IMR-90 (cell line): ENCODE measurements around the gene PKD1L1. TPM values are rescaled to one million over a fixed set of nuclear protein-coding genes. Genes with fewer than 3 reads are reported as not detected.

ENCODE experiments used
- ATAC-seq: fragments of 200-7000 bp; cut with Tn5 transposase; 2 replicates; pipeline ENCODE4 v1.9.1; 2020; ENCODE audit warnings: low read depth, mild to moderate bottlenecking, moderate library complexity
- BruUV-seq: library from RNA; stranded (reverse); fragments of 400-500 nt; replicated peaks from 2 replicates; lab custom pipeline; 2021; lab: Mats Ljungman, UMichigan
- CTCF ChIA-PET: fragments of 300-600 bp; formaldehyde crosslinking; extraction: SDS; loops from one replicate; lab custom pipeline; 2021; ENCODE audit warnings: antibody characterized with exemption; lab: Yijun Ruan, JAX
- POLR2A ChIA-PET: fragments of 300-600 bp; sonication (Branson Sonifier 250); formaldehyde crosslinking; loops from one replicate; lab custom pipeline; 2022; ENCODE audit warnings: antibody characterized with exemption; ENCODE audit not compliant: unreplicated experiment; lab: Charles Lee
- DNase-seq: peaks from one replicate; pipeline ENCODE4 v3.0.0; 2013
- H2AFZ ChIP-seq: replicated peaks from 2 replicates; pipeline ENCODE3; 2013; ENCODE audit warnings: low read length, mild to moderate bottlenecking; ENCODE audit not compliant: poor library complexity
- H2AK5ac ChIP-seq: 2 replicates; pipeline ENCODE4 v1.6.1; 2013; ENCODE audit warnings: low read depth, low read length, inconsistent platforms
- H2AK9ac ChIP-seq: replicated peaks from 2 replicates; pipeline ENCODE3; 2013; ENCODE audit warnings: mild to moderate bottlenecking, low read depth, low read length, moderate library complexity; ENCODE audit not compliant: poor library complexity
- H2BK120ac ChIP-seq: 2 replicates; pipeline ENCODE4 v1.6.1; 2013; ENCODE audit warnings: low read depth, low read length, inconsistent platforms
- H2BK15ac ChIP-seq: 3 replicates; pipeline ENCODE4 v1.6.1; 2013; ENCODE audit warnings: low read depth, low read length, inconsistent platforms
- H2BK20ac ChIP-seq: 2 replicates; pipeline ENCODE4 v1.6.1; 2013; ENCODE audit warnings: low read depth, mild to moderate bottlenecking, inconsistent platforms, low read length, moderate library complexity
- H2BK5ac ChIP-seq: 2 replicates; pipeline ENCODE4 v1.6.1; 2013; ENCODE audit warnings: mild to moderate bottlenecking, low read depth, low read length, inconsistent platforms; ENCODE audit not compliant: poor library complexity, severe bottlenecking
- H3K14ac ChIP-seq: replicated peaks from 2 replicates; pipeline ENCODE4 v1.6.1; 2013; ENCODE audit warnings: low read depth, low read length, inconsistent platforms
- H3K18ac ChIP-seq: 2 replicates; pipeline ENCODE4 v1.6.1; 2013; ENCODE audit warnings: low read depth, low read length, control low read depth
- H3K23ac ChIP-seq: 2 replicates; pipeline ENCODE4 v1.6.1; 2013; ENCODE audit warnings: low read depth, low read length, inconsistent platforms
- H3K27ac ChIP-seq: 2 replicates; pipeline ENCODE4 v1.5.1; 2013; ENCODE audit warnings: mild to moderate bottlenecking, control low read depth, low read length; ENCODE audit not compliant: insufficient read depth
- H3K27me3 ChIP-seq: 2 replicates; pipeline ENCODE4 v1.6.1; 2013; ENCODE audit warnings: low read length; ENCODE audit not compliant: control insufficient read depth, insufficient read depth
- H3K36me3 ChIP-seq: 2 replicates; pipeline ENCODE4 v1.6.1; 2013; ENCODE audit warnings: low read length, mixed read lengths; ENCODE audit not compliant: control insufficient read depth, insufficient read depth
- H3K4ac ChIP-seq: 2 replicates; pipeline ENCODE4 v1.6.1; 2013; ENCODE audit warnings: low read depth, low read length, inconsistent platforms
- H3K4me1 ChIP-seq: 2 replicates; pipeline ENCODE4 v1.6.1; 2013; ENCODE audit warnings: low read length, mixed read lengths; ENCODE audit not compliant: control insufficient read depth, insufficient read depth
- H3K4me2 ChIP-seq: 2 replicates; pipeline ENCODE4 v1.6.1; 2013; ENCODE audit warnings: low read depth, mild to moderate bottlenecking, control low read depth, low read length, moderate library complexity
- H3K4me3 ChIP-seq: 2 replicates; pipeline ENCODE4 v1.5.1; 2013; ENCODE audit warnings: low read depth, mild to moderate bottlenecking, control low read depth, low read length, moderate library complexity; ENCODE audit not compliant: insufficient read depth
- H3K56ac ChIP-seq: 2 replicates; pipeline ENCODE4 v1.6.1; 2013; ENCODE audit warnings: low read length, inconsistent platforms; ENCODE audit not compliant: insufficient read depth; ENCODE audit errors: extremely low read depth
- H3K79me1 ChIP-seq, 2 experiments: 2 replicates each; pipeline ENCODE4 v1.6.1; 2013; ENCODE audit warnings: low read length in 2 of 2, inconsistent platforms in 1 of 2, low read depth in 1 of 2
- H3K9ac ChIP-seq: 2 replicates; pipeline ENCODE4 v1.6.1; 2013; ENCODE audit warnings: low read depth, low read length, control low read depth
- H3K9me1 ChIP-seq: 2 replicates; pipeline ENCODE4 v1.6.1; 2013; ENCODE audit warnings: low read length, inconsistent platforms; ENCODE audit not compliant: insufficient read depth
- H3K9me3 ChIP-seq: 2 replicates; pipeline ENCODE4 v1.6.1; 2013; ENCODE audit warnings: low read length; ENCODE audit not compliant: control insufficient read depth, insufficient read depth
- H4K20me1 ChIP-seq: 2 replicates; pipeline ENCODE4 v1.6.1; 2013; ENCODE audit warnings: low read length, inconsistent platforms; ENCODE audit not compliant: insufficient read depth
- H4K5ac ChIP-seq: 2 replicates; pipeline ENCODE4 v1.6.1; 2013; ENCODE audit warnings: mild to moderate bottlenecking, low read depth, low read length, control low read depth
- H4K8ac ChIP-seq, 2 experiments: 2 replicates each; pipeline ENCODE4 v1.6.1; 2013; ENCODE audit warnings: low read depth in 2 of 2, low read length in 2 of 2, control low read depth in 1 of 2, inconsistent platforms in 1 of 2
- H4K91ac ChIP-seq: 2 replicates; pipeline ENCODE4 v1.6.1; 2013; ENCODE audit warnings: low read depth, low read length, inconsistent platforms; ENCODE audit not compliant: insufficient read depth
- BHLHE40 ChIP-seq: fragments of 150-350 bp; IDR thresholded peaks from 2 replicates; pipeline ENCODE4 v1.6.1; 2016; ENCODE audit warnings: mild to moderate bottlenecking, low read depth, low read length
- CEBPB ChIP-seq: IDR thresholded peaks from 2 replicates; pipeline ENCODE4 v1.6.1; 2012; ENCODE audit warnings: low read depth, low read length, improper control_type of control experiment
- CHD1 ChIP-seq: IDR thresholded peaks from 2 replicates; pipeline ENCODE4 v1.6.1; 2012; ENCODE audit warnings: low read depth, low read length, improper control_type of control experiment
- CTCF ChIP-seq: conservative IDR thresholded peaks from 2 replicates; pipeline ENCODE4 v1.5.1; 2012; ENCODE audit warnings: mild to moderate bottlenecking, low read depth, low read length, improper control_type of control experiment
- ELK1 ChIP-seq: fragments of 150-350 bp; IDR thresholded peaks from 2 replicates; pipeline ENCODE4 v1.6.1; 2016; ENCODE audit warnings: low read depth, mild to moderate bottlenecking, low read length, moderate library complexity, borderline replicate concordance
- FOS ChIP-seq: fragments of 150-350 bp; IDR thresholded peaks from 2 replicates; pipeline ENCODE4 v1.6.1; 2016; ENCODE audit warnings: low read depth, low read length
- MAFK ChIP-seq: IDR thresholded peaks from 2 replicates; pipeline ENCODE4 v1.6.1; 2012; ENCODE audit warnings: low read depth, low read length, improper control_type of control experiment
- MAZ ChIP-seq: IDR thresholded peaks from 2 replicates; pipeline ENCODE4 v1.6.1; 2012; ENCODE audit warnings: low read depth, mild to moderate bottlenecking, low read length, improper control_type of control experiment, moderate library complexity, borderline replicate concordance
- MXI1 ChIP-seq: IDR thresholded peaks from 2 replicates; pipeline ENCODE4 v1.6.1; 2012; ENCODE audit warnings: low read depth, mild to moderate bottlenecking, low read length, moderate library complexity, borderline replicate concordance
- NFE2L2 ChIP-seq: fragments of 150-350 bp; IDR thresholded peaks from 2 replicates; pipeline ENCODE4 v1.6.1; 2016; ENCODE audit warnings: low read depth, mild to moderate bottlenecking, low read length
- POLR2A ChIP-seq: IDR thresholded peaks from 2 replicates; pipeline ENCODE4 v1.6.1; 2012; ENCODE audit warnings: mild to moderate bottlenecking, low read depth, low read length
- RAD21 ChIP-seq: IDR thresholded peaks from 2 replicates; pipeline ENCODE4 v1.6.1; 2012; ENCODE audit warnings: low read length, improper control_type of control experiment
- RCOR1 ChIP-seq: IDR thresholded peaks from 2 replicates; pipeline ENCODE4 v1.6.1; 2012; ENCODE audit warnings: mild to moderate bottlenecking, low read length, improper control_type of control experiment; ENCODE audit not compliant: insufficient replicate concordance
- RFX5 ChIP-seq: IDR thresholded peaks from 2 replicates; pipeline ENCODE4 v1.8.0; 2012; ENCODE audit warnings: low read depth, mild to moderate bottlenecking, low read length, moderate library complexity
- SMC3 ChIP-seq: fragments of 150-350 bp; IDR thresholded peaks from 2 replicates; pipeline ENCODE4 v1.6.1; 2016; ENCODE audit warnings: low read depth, mild to moderate bottlenecking, antibody characterized with exemption, low read length, moderate library complexity
- USF2 ChIP-seq: fragments of 150-350 bp; IDR thresholded peaks from 2 replicates; pipeline ENCODE4 v1.6.1; 2017; ENCODE audit warnings: mild to moderate bottlenecking, antibody characterized with exemption, low read length, low read depth
- WGBS, 2 experiments: methylation state at CpG; one replicate each; pipeline versions ENCODE4 v1.1.5 to v1.1.7; 2013; ENCODE audit warnings: missing lambda C conversion rate in 2 of 2; ENCODE audit not compliant: insufficient read length in 1 of 2; ENCODE audit errors: extremely low coverage in 2 of 2; 5-methylcytosine and 5-hydroxymethylcytosine counted together
- dilution Hi-C: fragments of 300-500 bp; cut with HindIII; formaldehyde crosslinking; loops from one replicate; pipeline ENCODE4 v1.14.3; 2018; ENCODE audit warnings: low sequenced_read_pairs; ENCODE audit not compliant: unreplicated experiment
- in situ Hi-C: fragments of 300-500 bp; cut with MboI; formaldehyde crosslinking; loops from 3 replicates; pipeline ENCODE4 v1.14.3; 2019; ENCODE audit warnings: low sequenced_read_pairs, inconsistent platforms, mixed read lengths
- intact Hi-C: fragments of 100-400 bp; cut with micrococcal nuclease; formaldehyde crosslinking; loops from 2 replicates; pipeline ENCODE4 v1.10.0; 2022
- polyA plus RNA-seq, 3 experiments: library from polyadenylated mRNA; depleted of rRNA; stranded (reverse); fragments of >200 nt; gene quantifications; 2 replicates each; pipeline ENCODE4 v1.2.3, GENCODE V29; 2012; ENCODE audit warnings: low replicate concordance in 1 of 3
- total RNA-seq: library from RNA; depleted of rRNA; stranded (reverse); fragments of >200 nt; gene quantifications from 2 replicates; pipeline ENCODE4 v1.2.3, GENCODE V29; 2012

PKD1L1 gene
- total and polyA plus RNA-seq, 2 of the 4 experiments (the other 2 are of a cell fraction): under 0.01 to 0.15 TPM

GRCh38 chr7:47808321-47808720 is 139.9 kb downstream of the PKD1L1 start:
- Histone ChIP-seq H3K4me1 (peaks cover 9% of the 10 kb centered on the region), H3K9me3 (no peaks in the 10 kb centered on the region), H2BK20ac (no peak overlapping the region), H3K79me1 (no peaks in the 10 kb centered on the region; a peak in 1 of 4 replicates), H2AK5ac (no peak overlapping the region), H3K18ac (no peak overlapping the region), H4K20me1 (no peaks in the 10 kb centered on the region), H2BK15ac (no peak overlapping the region), H3K4me2 (no peak overlapping the region), H2AFZ (peak overlapping the region; percentile 37), H2BK5ac (no peak overlapping the region), H4K91ac (no peak overlapping the region), H3K27ac (no peak overlapping the region), H3K9me1 (peaks cover 20% of the 10 kb centered on the region), H2BK120ac (no peak overlapping the region), H3K56ac (no peak overlapping the region), H3K4ac (0 out of 2 replicates have a peak overlapping the region, but pooled peaks have one; percentile 4), H3K23ac (no peak overlapping the region), H3K27me3 (no peaks in the 10 kb centered on the region; the same call in 1 of the 2 replicates), H3K14ac (no peak overlapping the region), H2AK9ac (no peak overlapping the region), H3K9ac (no peak overlapping the region), H3K36me3 (no peaks in the 10 kb centered on the region), H4K8ac (no peak overlapping the region), H3K4me3 (no peak overlapping the region), H4K5ac (no peak overlapping the region)
- no CpG with 5 or more reads among the region's 7 CpGs for WGBS, 2 experiments
- DNase-seq: no peak
- ATAC-seq: no peak
- no TSS peak for BruUV-seq
- dilution Hi-C loops (no loop called here), intact Hi-C loops (no loop called here), in situ Hi-C loops (no loop called here)
- CTCF ChIA-PET: interaction anchor here (1.2 kb wide), 1 partner anchor 12 kb away, joined by 3 read pairs; no protein-coding TSS in a partner anchor
- TF ChIP-seq MAFK (no peak), CEBPB (no peak), POLR2A (no peak), RCOR1 (no peak), CTCF (no peak), CHD1 (no peak), USF2 (no peak), FOS (no peak), RFX5 (no peak), ELK1 (no peak), BHLHE40 (no peak), RAD21 (no peak), MAZ (no peak), SMC3 (no peak), NFE2L2 (no peak), MXI1 (no peak)
- POLR2A ChIA-PET: no interaction called here
